ENCODE measurements around the gene CYP19A1.
A peak's percentile ranks its signal among the peaks of the same experiment; 100 is the strongest.

The CYP19A1 gene

DNA sequence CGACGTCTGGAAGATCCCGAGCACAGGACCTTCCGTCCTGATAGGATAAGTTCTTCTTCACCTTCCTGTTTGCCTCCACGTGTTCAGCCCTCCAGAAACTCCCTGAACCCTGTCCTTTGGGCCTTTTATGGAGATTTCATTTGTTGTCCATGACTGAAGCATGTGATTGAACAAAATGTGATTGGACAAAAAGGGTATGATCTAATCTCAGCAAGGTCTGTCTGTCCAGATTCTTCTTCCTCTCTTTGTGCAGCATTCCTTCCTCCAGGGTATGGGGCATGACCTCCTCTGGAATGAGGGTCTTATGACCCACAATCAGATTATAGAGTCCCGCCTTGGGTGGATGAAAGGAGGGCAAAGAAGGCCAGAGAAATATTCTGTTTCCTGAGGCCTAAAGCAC is at the start of gene CYP19A1:
Gene CYP19A1 (minus strand): TSS at position 101 of the 400 bp plus-strand sequence. CDS start 95,684 bp downstream, outside the sequence.
- no peak for DNase-seq

DNA sequence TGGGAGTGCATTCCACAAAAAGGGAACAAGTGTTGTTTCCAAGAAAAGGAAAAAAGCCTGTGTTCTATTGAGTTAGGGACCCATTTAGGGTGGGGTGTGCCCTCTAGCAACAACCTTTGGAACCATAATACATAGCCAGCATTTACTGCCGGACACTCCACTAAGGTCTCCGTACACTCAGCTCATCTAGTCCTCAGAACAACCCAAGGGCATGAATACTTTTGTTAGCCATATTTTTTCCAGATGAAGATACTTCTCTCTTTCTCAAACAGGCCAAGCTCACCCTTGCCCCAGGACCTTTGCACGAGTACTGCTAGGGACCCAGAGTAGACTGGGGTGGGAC is 49.3 kb upstream of the CYP19A1 start:
- DNase-seq: no peak

DNA sequence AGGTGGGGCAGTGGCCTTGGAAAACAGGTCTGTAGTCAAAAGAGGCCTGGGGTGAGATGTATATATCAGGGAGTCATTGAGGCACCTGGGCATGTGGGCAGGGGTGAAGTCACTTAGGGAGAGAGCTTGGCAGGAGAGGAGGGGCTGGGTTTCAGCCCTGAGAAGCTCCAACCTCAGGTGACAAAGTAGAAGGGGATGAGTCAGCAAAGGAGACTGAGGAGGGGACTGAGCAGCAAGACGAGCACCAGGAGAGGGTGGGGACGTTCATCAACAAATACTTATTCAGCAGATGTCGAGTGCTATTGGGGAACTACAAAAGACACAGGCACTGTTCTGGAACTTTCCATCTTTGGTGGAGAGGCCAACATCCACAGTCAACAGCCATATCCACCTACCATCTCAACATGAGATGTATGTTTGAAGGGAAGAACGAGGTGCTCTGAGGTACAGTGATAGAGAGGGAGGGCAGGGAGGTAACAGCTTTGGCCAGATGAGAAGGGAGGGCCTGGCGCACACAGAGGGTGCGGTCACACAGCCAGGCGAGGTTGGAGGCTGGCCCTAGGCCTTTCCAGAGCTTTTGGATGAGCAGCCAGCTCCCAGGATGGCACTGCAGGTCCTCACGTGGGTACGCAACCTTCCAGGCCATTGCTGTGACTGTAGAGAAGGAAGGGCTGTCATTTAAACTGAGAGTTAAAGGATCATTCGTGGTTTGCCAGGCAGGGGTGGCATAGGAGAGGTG is 48.7 kb upstream of the CYP19A1 start:
- DNase-seq: no peak

DNA sequence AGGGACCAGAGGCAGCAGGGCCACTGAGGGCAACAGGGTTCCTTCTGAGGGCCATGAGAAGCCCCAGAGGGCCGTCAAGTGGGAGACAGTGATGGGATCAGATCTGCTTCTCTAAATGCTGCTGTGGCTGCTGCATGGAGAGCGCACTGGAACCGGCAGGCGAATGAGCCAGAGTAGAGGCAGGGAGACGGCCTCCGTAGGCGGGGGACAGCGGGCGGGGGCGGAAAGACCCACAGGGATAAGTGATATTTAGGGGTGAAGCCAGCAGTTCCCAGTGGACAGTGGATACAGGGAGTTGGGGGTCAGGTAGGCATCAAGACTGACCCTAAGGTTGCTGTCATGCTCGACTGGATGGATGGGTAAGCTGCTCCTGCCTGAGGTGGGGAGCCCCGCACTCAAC is 48.1 kb upstream of the CYP19A1 start:
- DNase-seq: no peak

DNA sequence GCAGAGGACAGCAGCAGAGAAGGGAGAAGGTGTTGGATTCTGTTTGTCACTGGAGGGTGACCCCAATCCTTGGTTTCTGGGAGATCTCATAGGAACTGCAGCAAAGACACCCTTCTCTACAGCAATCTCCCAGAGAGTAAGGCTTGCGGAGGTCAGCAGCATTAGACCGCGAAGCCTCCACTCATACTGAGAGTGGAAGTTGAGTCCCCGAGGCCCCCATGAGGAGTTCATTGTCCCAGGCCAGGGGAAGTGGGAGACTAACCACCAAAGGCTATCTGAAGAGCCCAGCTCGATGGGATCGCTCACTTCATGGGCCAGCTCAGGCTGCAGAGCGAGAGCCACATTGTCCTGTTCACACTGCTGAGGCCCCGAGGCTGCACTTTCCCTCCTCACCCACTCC is 47.6 kb upstream of the CYP19A1 start:
- DNase-seq: no peak

DNA sequence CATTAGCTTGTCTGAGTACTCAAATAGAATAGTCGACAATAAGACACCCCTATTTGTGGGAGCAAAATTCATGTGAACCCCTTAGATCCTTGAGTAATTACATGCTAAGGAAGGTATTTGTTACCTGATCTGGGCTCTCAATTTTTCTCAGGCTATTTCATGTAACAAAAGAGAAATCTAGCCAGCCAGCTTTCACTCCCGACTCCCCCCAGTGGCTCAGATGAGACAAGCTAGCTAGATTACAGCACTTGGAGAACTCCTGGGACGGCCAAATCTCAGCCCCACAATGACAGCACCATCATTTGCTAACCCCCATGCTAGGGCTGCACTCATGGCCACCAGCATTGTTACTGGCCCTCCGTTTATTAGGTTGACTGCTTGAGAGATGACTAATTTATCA is 44.4 kb upstream of the CYP19A1 start:
- peak; percentile 28 for DNase-seq

DNA sequence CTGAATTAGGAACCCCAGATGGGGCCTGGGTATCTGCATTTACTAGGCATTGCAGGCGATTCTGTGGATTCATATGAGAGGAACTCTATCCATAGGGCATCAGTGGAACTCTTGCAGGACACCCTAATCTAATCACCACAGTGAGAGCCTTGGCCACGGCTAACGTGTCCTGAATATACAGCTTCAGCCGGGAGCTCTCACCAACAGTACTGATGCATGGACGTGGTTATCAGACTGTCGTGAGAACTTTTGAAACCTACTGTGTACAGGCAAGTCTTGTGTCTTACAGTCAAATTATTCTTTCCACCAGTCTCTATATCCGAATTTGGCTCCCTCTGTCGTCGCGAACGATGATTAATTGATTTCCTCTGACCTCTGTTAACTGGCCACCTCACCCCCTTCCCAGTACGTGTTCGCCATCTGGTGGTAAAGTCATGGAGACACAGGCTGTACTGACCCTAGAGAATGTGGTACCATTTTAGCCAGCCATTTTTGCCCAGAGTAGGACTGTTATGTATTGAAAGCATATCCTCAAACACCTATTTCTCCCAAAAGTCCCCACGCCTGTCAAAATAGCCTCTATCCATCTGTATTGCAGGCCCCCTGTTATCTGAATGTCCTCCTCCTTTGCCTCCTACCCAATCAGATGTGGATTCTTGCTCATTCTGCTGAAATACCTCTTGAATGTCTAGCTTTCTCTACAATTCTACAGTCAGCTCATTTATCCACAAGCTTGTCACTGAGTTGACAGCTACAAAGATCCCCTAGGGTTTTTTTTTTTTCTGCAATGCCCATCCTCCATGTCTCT is 42.8 kb upstream of the CYP19A1 start:
- DNase-seq: peak; percentile 43

DNA sequence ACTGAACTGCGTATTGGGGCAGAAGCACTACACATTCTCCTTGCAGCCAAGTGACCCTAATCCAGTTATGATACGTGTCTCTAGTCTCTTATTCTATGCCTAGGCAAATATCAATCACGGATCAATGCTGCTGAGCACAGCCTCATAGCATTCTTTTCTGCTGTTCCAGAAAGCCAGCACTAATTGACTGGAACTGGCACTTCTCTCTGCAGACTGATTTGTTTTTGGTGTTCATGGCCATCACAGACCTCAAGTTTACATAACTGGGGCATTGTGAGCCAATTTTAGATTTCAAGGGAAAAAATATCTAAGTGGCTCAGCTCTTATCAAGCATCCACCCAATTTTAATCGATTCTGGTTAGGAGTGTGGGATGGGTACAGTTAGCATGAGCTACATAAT is 41.0 kb upstream of the CYP19A1 start:
- no peak for DNase-seq

DNA sequence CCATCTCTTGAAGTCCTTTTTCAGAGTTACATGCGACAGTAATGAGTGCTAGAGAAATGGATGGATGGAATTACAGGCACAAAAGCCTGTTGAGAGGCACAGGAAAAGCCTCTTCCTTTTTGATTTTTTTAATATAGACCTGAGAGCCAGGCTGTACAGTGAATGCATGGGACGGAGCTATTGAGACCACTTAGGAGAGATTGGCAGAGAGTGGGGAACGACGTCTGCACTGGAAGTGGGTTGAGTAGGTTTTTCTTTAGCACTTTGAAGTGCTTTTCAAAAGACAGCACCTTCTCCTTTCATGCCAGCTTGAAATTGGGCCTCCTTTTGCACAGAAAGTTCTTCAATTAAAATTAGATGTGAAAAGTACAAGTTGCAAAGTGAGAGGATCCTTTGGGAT is 40.0 kb upstream of the CYP19A1 start:
- no peak for DNase-seq

DNA sequence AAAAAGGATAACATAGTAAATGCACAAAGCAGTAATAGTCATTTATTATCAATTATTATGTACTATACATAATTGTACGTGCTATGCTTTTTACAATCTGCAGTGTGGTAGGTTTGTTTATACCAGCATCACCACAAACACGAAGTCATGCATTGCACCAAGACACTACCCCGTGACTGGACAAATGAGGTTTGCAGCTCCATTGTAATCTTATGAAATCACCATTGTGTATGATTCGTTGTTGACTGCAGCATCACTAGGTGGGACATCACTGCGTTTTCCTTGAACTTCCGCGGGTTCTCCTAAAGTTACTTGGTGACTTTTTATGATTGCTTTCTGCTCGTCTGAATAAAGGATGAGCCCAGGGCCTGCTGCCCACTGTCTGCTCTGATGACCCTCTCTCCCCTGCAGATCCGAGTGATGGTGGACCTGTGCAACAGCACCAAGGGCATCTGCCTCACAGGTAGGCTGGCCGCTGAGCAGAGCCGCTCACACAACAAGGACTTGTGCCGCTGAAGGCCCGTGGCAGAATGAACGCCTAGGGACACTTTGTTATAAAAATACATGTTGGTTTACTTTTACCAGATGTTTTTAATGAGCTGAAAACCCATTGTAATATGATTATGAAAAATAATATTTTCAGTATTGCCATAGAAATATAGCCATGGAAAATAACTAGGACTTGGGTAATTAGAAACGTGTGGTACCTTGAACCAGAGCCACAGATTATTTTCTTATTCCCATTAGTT is 38.8 kb upstream of the CYP19A1 start:
- DNase-seq: no peak

DNA sequence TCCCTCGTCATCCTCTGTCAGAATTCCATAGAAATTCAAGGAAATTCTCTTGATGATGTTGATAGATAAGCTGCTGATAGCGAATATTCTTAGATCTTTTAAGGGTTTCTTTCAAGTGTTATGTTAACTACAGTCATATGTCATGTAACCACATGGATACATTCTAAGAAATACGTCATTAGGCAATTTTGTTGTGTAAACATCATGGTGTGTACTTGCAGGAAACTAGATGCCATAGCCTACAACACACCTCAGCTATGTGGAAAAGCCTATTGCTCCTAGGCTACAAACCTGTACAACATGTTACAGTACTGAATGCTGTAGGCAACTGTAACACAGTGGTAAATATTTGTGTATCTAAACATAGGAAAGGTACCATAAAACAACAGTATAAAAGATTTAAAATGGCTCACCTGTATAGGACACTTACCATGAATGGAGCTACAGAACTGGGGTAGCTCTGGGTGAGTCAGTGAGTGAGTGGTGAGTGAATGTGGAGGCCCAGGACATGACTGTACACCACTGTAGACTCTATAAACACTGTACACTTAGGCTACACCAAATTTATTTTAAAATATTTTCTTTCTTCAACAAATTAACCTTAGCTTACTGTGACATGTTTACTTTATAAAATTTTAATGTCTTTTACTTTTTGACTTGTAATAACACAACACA is 37.7 kb upstream of the CYP19A1 start:
- no peak for DNase-seq

DNA sequence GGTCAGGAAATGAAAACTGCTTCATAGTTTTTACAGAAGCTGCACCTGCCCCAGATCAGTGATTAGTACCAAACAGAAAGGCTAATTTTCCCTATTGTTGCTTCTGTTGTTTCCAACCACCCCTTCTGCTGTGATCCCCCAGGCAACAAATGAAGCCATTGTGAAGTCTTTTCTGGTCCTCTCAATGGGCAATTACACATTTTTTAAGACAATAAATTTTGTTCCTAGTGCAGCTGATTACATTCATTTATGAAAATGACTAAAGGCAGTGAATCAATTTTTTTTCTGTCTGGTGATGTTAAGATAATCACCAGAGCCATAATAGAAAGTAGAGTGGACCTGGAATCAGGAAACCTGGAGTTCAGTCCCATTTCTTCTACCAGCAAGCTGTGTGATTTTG is 35.7 kb upstream of the CYP19A1 start:
- DNase-seq: no peak

DNA sequence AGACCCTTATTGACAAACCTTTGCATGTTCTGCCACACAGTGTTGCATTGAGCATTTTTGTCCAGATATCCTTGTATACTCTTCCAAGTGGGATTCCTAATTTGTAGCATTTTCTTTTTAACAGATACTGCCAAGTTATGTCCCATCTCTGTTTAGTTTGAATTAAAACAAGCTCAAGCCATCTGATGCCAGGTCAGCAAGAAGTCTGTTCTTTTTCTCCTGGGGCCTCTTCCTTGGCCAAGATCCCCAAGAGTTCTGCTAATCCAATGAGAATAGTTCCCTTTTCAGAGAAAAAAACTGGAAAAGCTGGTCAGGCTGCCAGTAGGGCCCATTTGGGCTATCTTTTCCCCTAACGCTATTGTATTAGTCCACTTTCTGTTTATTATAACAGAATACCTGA is 32.9 kb upstream of the CYP19A1 start:
- DNase-seq: no peak

DNA sequence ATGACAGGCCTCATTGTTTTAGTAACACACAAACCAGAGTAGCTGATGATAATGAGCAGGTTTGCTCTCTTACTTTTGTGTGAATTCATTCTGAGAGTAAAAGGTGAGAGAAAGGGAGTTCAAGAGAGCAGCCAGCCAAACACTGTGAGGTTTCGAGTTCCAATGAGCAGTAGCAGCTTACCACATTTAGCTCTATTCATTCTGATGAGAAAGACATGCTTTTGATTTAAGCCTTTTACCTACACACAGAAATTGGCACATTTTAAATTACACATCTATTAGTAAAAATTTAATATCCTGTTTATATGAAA is 31.0 kb upstream of the CYP19A1 start:
- no peak for DNase-seq

DNA sequence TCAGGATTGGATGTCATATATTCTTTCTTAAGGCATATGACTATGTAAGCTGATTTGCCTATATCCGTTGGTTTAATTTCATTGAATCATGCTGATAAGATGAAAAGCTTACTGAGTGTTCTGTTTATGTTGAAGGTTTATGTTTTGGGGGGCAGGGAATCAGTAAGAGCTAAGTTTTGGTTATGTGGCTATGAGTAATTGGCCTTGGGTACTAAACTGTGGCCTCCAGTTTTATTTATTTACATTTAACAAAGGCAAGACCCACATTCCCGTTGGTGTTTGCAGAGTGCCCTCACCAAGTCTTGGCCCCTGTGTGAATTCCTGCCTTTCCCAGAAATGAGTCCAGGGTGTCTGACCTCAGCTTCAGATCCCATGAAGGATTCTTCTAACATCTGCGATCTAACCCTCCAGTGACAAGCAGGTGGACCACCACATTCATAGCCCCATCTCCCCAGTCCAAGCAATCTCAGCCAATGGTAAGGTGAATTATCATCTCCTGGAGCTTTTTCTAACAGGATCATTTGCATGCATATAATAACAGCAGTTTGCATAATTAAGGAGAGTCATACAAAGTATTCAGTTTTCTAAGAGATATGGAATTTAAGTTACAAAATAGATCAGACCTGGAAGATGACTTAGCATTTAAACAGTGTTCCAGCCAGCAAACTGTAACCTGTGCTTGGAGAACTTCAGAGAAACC is 30.5 kb upstream of the CYP19A1 start:
- no peak for DNase-seq

DNA sequence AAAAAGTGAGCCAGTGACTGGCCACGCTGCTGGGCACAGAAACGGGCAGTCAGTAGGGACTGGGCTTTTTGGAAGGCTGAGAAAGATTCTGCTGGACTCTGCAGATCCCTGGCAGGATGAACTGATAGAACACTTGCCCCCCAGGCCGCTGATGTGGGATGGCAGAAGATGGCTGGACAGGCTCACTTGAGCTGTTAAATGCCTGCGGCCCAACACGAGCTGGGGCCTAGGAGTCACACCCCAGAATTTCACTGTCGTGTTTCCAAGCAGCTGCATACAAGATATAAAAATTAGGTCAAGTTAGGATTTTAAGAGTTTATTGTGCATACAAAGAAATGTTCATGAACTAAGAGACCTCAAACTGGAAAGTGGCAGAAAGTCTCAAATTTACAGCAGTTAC is 29.9 kb upstream of the CYP19A1 start:
- no peak for DNase-seq

DNA sequence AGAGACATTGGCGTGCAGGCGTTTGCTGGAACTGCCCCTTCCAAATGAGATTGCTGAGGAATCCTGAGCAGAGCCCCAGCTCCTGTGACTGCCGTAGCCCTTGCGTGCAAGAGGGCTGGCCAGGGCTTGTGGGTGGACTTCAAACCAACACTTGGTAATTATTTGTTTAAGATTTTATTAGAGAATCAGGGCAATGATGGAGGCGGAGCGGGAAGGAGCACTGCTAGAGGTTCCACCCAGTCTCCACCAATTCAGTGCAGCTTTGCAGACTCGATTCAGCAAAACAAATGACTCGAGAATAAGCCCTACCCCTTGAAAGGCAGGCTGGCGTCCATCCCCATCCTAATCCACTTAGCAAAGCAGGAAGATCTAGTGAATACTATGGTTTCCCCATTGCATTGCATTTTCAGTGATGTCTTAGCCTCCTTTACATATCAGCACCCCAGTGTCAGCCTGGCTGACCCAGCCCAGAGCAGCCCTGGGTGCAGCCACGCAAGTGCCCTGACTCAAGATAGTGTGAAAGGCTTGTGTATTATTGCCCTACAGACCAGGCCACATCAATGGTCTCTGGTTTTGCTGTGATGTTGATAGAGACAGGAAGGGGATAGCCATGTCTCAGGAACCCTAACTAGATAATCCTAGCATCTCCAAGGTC is 29.1 kb upstream of the CYP19A1 start:
- DNase-seq: no peak

DNA sequence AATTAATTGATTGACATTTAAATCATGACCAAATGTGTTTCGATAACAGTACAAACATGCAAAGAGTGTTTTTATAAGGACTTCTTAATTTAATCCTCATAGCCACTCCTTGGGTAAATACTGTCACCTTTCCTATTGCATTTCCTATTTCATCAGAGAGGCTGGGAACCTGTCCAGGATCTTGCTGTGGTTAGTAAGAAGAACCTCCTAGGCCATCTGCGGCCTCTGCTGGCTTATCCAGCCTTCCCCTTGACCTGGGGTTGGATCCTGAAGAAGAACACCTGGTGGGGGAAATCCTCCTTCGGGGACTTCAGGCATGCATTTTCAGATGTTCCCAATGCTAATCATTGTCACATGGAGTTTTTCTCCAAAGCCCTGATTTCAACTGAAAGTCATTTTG is 28.5 kb upstream of the CYP19A1 start:
- DNase-seq: no peak

DNA sequence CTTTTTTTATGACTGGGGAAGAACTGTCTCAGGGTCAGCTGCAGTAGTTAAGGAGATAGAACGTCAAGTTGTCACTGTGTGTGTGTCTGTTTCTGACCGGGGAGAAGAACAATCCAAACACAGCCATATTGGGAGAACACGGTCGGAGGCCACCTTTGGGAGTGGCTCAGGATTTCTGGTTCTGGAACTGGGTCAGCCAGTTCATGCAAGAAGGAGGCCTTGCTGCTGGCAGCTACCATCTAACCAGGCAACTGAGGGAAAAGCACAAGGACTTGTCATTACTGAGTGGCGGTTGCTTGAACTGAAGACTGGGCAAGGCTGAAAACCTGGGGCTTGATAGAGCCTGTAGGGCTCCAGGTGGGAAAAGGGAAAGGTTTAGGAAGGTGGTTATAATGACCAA is 27.7 kb upstream of the CYP19A1 start:
- DNase-seq: no peak

DNA sequence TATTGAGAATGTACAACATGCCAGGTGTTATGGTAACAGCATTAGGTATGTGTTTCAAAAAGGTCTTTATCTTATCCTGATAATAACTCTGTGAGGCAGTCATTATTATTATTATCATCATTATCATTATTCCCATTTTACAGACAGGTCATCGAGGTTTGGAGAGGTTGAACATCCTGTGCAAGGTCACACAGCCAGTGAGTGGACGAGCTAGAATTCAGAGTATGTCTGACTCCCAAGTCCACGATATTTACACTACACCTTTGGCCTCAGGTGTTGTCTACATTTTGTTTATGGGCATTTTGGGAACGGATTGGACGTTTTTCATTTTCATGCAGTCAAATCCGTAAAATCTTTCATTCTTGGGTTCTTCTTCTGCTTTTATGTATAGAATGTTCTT is 27.0 kb upstream of the CYP19A1 start:
- no peak for DNase-seq

DNA sequence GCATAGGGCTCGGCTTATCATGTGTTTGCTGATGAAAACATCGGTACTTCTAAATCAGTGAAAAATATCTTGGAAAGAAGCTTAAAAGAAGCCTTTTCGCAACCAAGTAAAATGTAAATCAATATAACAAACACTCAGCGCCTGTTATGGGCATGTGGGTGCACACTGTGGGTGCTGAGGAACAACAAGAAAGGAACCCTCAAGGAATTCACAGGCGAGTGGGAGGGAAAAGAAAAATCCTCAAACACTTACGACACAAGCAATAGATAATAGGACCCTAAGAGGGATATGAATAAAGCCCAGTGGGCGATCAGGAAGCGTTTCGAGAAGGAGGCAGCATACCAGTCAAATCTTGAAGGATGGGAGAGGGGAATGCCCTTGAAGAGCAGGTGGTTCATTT is 25.0 kb upstream of the CYP19A1 start:
- no peak for DNase-seq

DNA sequence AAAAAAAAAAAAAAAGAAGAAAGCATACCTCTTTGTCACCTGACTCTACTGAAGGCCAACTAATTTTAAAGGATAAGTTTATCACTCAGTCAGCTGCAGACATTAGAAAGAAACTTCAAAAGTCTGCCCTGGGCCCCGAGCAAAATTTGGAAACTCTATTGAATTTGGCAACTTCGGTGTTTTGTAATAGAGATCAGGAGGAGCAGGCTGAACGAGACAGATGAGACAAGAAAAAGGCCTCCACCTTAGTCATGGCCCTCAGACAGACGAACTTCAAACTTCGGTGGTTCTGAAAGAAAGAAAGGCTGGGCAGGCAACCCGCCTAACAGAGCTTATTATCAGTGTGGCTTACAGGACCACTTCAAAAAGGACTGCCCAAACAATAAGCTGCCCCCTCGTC is 21.6 kb upstream of the CYP19A1 start:
- DNase-seq: no peak
